ENCODE data around the gene KLF16. TPM values are rescaled to one million over a fixed set of nuclear protein-coding genes. Genes with fewer than 3 reads are reported as not detected.

KLF16 gene
- total and polyA plus RNA-seq, 10 of the 15 experiments (the other 5 are each of a cell fraction or from before 2014, with no cell fraction given) = 0.03 to 41.2 (median 2.6) TPM

DNA sequence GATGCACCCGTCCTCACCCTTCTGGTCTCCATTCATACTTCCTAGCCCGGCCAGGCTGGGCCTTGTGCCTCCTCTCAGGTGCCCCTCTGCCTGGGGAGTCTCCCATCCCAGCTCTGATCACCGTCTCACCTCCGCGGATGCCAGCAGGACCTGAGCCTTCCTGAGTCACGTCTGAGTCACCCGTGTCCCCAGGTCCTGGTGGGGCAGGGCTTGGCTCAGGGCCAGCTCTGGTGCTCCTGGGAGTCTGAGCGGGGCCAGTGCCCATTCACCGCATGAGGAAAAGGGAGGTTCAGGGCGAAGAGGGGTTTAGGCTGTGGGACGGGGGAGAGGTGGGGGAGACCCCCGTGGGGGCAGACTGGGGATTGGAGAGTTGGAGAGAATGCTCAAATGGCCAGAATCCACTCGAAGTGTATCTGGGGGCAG lies 51.9 kb downstream of the KLF16 start:
- intact Hi-C loops (cut with micrococcal nuclease; ENCODE audit: unreplicated experiment) = no loop called here
- H3K27me3 ChIP-seq (replicated peaks in 1 of 2; ENCODE audit: control insufficient read depth in 2 of 2, insufficient read depth in 2 of 2, low read length in 1 of 2) = no peaks in the 10 kb centered on the region
- no peaks in the 10 kb centered on the region for H3K9me3 ChIP-seq (replicated peaks; ENCODE audit: control insufficient read depth, insufficient read depth, low read length)
- no peak for FAIRE-seq
- BruUV-seq (replicated peaks) = no TSS peak
- H3K9ac ChIP-seq (ENCODE audit: control insufficient read depth, insufficient read depth, low read length) = no peak overlapping the region; the same call in 1 of the 2 replicates
- ChIA-PET SMC1A (ENCODE audit: uncharacterized antibody, unreplicated experiment) (no interaction called here), POLR2A (interaction anchor here (0.6 to 1.0 kb wide), 2 partner anchors 197 to 221 kb away, joined by 3 read pairs; no protein-coding TSS in a partner anchor), CTCF (no interaction called here), RAD21 (ENCODE audit: unreplicated experiment) (no interaction called here)
- H3K27ac ChIP-seq (ENCODE audit: control insufficient read depth, insufficient read depth) = no peak overlapping the region
- H3K4me1 ChIP-seq (ENCODE audit: control insufficient read depth, insufficient read depth, low read length) = peaks cover 3% of the 10 kb centered on the region; the same call in 1 of the 2 replicates
- peak overlapping the region; percentile 80; the same call in 1 of the 2 replicates for H3K4me2 ChIP-seq (ENCODE audit: control insufficient read depth, insufficient read depth)
- H4K20me1 ChIP-seq (ENCODE audit: control insufficient read depth, insufficient read depth) = no peaks in the 10 kb centered on the region
- H2AFZ ChIP-seq (ENCODE audit: control insufficient read depth, low read depth, low read length) = peak overlapping the region; percentile 69
- DNase-seq (ENCODE audit: low read depth, low spot score) = no peak
- in situ Hi-C loops (cut with MboI) = no loop called here
- H3K79me2 ChIP-seq (ENCODE audit: control insufficient read depth, insufficient read depth, low read length) = no peaks in the 10 kb centered on the region
- 21% methylated on average over 12 of the region's 13 CpGs for WGBS (ENCODE audit: insufficient coverage, insufficient replicate concordance, low lambda C conversion rate, missing lambda C conversion rate)
- no peak for ATAC-seq
- peaks cover 0 to 6% of the 10 kb centered on the region in 2 experiments; a peak in 2 of 4 replicates for H3K36me3 ChIP-seq (ENCODE audit: control insufficient read depth in 2 of 2, insufficient read depth in 2 of 2, low read length in 1 of 2)
- H3K4me3 ChIP-seq = peak overlapping the region; percentile 75; the same call in 1 of the 2 replicates
- TF ChIP-seq KLF5 (IDR thresholded peaks at IDR 0.05; ENCODE audit: partially characterized antibody) (no peak), MEF2A (IDR thresholded peaks at IDR 0.05; ENCODE audit: insufficient read depth, low read depth, low read length) (no peak), YY1 (IDR thresholded peaks at IDR 0.05; ENCODE audit: low read depth, low read length) (no peak), NRF1 (conservative IDR thresholded peaks at IDR 0.05; ENCODE audit: low read depth, low read length) (no peak), POLR2AphosphoS5 (IDR thresholded peaks at IDR 0.05; ENCODE audit: low read length) (no peak), EGR1 (IDR thresholded peaks at IDR 0.05; ENCODE audit: borderline replicate concordance in 1 of 2, low read depth in 2 of 2, low read length in 2 of 2) (no peak), CEBPB (IDR thresholded peaks at IDR 0.05; ENCODE audit: borderline replicate concordance in 1 of 2, low read depth in 2 of 2, low read length in 2 of 2) (no peak), FOS (IDR thresholded peaks at IDR 0.05; ENCODE audit: borderline replicate concordance, extremely low read depth, insufficient read length) (no peak), POLR2AphosphoS2 (IDR thresholded peaks at IDR 0.05; ENCODE audit: low read depth, low read length) (no peak)
- TF ChIP-seq, protein P1, sequence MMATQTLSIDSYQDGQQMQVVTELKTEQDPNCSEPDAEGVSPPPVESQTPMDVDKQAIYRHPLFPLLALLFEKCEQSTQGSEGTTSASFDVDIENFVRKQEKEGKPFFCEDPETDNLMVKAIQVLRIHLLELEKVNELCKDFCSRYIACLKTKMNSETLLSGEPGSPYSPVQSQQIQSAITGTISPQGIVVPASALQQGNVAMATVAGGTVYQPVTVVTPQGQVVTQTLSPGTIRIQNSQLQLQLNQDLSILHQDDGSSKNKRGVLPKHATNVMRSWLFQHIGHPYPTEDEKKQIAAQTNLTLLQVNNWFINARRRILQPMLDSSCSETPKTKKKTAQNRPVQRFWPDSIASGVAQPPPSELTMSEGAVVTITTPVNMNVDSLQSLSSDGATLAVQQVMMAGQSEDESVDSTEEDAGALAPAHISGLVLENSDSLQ (IDR thresholded peaks at IDR 0.05) = no peak
- TF ChIP-seq, protein P2, sequence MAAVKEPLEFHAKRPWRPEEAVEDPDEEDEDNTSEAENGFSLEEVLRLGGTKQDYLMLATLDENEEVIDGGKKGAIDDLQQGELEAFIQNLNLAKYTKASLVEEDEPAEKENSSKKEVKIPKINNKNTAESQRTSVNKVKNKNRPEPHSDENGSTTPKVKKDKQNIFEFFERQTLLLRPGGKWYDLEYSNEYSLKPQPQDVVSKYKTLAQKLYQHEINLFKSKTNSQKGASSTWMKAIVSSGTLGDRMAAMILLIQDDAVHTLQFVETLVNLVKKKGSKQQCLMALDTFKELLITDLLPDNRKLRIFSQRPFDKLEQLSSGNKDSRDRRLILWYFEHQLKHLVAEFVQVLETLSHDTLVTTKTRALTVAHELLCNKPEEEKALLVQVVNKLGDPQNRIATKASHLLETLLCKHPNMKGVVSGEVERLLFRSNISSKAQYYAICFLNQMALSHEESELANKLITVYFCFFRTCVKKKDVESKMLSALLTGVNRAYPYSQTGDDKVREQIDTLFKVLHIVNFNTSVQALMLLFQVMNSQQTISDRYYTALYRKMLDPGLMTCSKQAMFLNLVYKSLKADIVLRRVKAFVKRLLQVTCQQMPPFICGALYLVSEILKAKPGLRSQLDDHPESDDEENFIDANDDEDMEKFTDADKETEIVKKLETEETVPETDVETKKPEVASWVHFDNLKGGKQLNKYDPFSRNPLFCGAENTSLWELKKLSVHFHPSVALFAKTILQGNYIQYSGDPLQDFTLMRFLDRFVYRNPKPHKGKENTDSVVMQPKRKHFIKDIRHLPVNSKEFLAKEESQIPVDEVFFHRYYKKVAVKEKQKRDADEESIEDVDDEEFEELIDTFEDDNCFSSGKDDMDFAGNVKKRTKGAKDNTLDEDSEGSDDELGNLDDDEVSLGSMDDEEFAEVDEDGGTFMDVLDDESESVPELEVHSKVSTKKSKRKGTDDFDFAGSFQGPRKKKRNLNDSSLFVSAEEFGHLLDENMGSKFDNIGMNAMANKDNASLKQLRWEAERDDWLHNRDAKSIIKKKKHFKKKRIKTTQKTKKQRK (IDR thresholded peaks at IDR 0.05; ENCODE audit: low read depth, low read length) = no peak
- TF ChIP-seq, protein P3, sequence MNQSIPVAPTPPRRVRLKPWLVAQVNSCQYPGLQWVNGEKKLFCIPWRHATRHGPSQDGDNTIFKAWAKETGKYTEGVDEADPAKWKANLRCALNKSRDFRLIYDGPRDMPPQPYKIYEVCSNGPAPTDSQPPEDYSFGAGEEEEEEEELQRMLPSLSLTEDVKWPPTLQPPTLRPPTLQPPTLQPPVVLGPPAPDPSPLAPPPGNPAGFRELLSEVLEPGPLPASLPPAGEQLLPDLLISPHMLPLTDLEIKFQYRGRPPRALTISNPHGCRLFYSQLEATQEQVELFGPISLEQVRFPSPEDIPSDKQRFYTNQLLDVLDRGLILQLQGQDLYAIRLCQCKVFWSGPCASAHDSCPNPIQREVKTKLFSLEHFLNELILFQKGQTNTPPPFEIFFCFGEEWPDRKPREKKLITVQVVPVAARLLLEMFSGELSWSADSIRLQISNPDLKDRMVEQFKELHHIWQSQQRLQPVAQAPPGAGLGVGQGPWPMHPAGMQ (IDR thresholded peaks at IDR 0.05; ENCODE audit: borderline replicate concordance) = no peak
- TF ChIP-seq, protein P4, sequence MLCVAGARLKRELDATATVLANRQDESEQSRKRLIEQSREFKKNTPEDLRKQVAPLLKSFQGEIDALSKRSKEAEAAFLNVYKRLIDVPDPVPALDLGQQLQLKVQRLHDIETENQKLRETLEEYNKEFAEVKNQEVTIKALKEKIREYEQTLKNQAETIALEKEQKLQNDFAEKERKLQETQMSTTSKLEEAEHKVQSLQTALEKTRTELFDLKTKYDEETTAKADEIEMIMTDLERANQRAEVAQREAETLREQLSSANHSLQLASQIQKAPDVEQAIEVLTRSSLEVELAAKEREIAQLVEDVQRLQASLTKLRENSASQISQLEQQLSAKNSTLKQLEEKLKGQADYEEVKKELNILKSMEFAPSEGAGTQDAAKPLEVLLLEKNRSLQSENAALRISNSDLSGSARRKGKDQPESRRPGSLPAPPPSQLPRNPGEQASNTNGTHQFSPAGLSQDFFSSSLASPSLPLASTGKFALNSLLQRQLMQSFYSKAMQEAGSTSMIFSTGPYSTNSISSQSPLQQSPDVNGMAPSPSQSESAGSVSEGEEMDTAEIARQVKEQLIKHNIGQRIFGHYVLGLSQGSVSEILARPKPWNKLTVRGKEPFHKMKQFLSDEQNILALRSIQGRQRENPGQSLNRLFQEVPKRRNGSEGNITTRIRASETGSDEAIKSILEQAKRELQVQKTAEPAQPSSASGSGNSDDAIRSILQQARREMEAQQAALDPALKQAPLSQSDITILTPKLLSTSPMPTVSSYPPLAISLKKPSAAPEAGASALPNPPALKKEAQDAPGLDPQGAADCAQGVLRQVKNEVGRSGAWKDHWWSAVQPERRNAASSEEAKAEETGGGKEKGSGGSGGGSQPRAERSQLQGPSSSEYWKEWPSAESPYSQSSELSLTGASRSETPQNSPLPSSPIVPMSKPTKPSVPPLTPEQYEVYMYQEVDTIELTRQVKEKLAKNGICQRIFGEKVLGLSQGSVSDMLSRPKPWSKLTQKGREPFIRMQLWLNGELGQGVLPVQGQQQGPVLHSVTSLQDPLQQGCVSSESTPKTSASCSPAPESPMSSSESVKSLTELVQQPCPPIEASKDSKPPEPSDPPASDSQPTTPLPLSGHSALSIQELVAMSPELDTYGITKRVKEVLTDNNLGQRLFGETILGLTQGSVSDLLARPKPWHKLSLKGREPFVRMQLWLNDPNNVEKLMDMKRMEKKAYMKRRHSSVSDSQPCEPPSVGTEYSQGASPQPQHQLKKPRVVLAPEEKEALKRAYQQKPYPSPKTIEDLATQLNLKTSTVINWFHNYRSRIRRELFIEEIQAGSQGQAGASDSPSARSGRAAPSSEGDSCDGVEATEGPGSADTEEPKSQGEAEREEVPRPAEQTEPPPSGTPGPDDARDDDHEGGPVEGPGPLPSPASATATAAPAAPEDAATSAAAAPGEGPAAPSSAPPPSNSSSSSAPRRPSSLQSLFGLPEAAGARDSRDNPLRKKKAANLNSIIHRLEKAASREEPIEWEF (IDR thresholded peaks at IDR 0.05; ENCODE audit: insufficient replicate concordance, low read depth, low read length) = no peak
